GM12878 (cell line): Measurements from ENCODE around the gene PMEL. TPM values are rescaled to one million over a fixed set of nuclear protein-coding genes. Genes with fewer than 3 reads are reported as not detected.

ENCODE experiments used
- ATAC-seq: fragments of 200-7000 bp; cut with Tn5 transposase; 3 replicates; pipeline ENCODE4 v1.9.1; 2020; ENCODE audit warnings: mild to moderate bottlenecking, moderate library complexity
- BruUV-seq: library from RNA; stranded (reverse); fragments of 400-500 nt; replicated peaks from 2 replicates; lab custom pipeline; 2021; lab: Mats Ljungman, UMichigan
- CTCF ChIA-PET: fragments of 300-600 bp; sonication (Branson Sonifier 250); formaldehyde crosslinking; extraction: SDS; loops from one replicate; lab custom pipeline; 2021; ENCODE audit warnings: inconsistent platforms; lab: Yijun Ruan, JAX
- POLR2A ChIA-PET: fragments of 350-600 bp; formaldehyde crosslinking; extraction: SDS; loops from one replicate; lab custom pipeline; 2021; ENCODE audit warnings: inconsistent platforms; lab: Charles Lee
- RAD21 ChIA-PET: fragments of 300-600 bp; sonication (Branson Sonifier 250); formaldehyde crosslinking; loops from one replicate; lab custom pipeline; 2023; ENCODE audit warnings: antibody characterized with exemption; ENCODE audit not compliant: unreplicated experiment; lab: Charles Lee
- SMC1A ChIA-PET: fragments of 300-600 bp; sonication (Branson Sonifier 250); formaldehyde crosslinking; loops from one replicate; lab custom pipeline; 2023; ENCODE audit not compliant: unreplicated experiment, uncharacterized antibody; lab: Charles Lee
- DNase-seq: peaks from one replicate; pipeline ENCODE4 v3.0.0-alpha.2; 2011; ENCODE audit warnings: low read depth, low spot score
- FAIRE-seq: peaks from 3 replicates; lab custom pipeline; 2011; peaks lifted over from hg19 to GRCh38; lab: Jason Lieb, UNC
- H2AFZ ChIP-seq: 2 replicates; pipeline ENCODE4 v1.6.0; 2011; ENCODE audit warnings: low read depth, low read length, control low read depth; ENCODE audit not compliant: control insufficient read depth
- H3K27ac ChIP-seq: 2 replicates; pipeline ENCODE4 v1.5.1; 2011; ENCODE audit warnings: control low read depth; ENCODE audit not compliant: control insufficient read depth, insufficient read depth
- H3K27me3 ChIP-seq, 2 experiments: replicated peaks in 1 of 2; 2 replicates each; pipeline versions ENCODE4 v1.6.0 to v1.6.1; 2011; ENCODE audit warnings: low read length in 1 of 2; ENCODE audit not compliant: control insufficient read depth in 2 of 2, insufficient read depth in 2 of 2
- H3K36me3 ChIP-seq, 2 experiments: 2 replicates each; pipeline ENCODE4 v1.5.1; 2011; ENCODE audit warnings: low read length in 1 of 2; ENCODE audit not compliant: control insufficient read depth in 2 of 2, insufficient read depth in 2 of 2
- H3K4me1 ChIP-seq: 2 replicates; pipeline ENCODE4 v1.6.1; 2011; ENCODE audit warnings: mild to moderate bottlenecking, low read length, moderate library complexity, mixed read lengths; ENCODE audit not compliant: control insufficient read depth, insufficient read depth
- H3K4me2 ChIP-seq: 2 replicates; pipeline ENCODE4 v1.6.0; 2011; ENCODE audit warnings: control low read depth; ENCODE audit not compliant: control insufficient read depth, insufficient read depth
- H3K4me3 ChIP-seq: fragments of 200-600 bp; sonication (generic); 2 replicates; pipeline ENCODE4 v1.5.1; 2016
- H3K79me2 ChIP-seq: 2 replicates; pipeline ENCODE4 v1.6.0; 2011; ENCODE audit warnings: low read length; ENCODE audit not compliant: control insufficient read depth, insufficient read depth
- H3K9ac ChIP-seq: 2 replicates; pipeline ENCODE4 v1.8.0; 2011; ENCODE audit warnings: low read length, control low read depth, mixed read lengths; ENCODE audit not compliant: control insufficient read depth, insufficient read depth
- H3K9me3 ChIP-seq: replicated peaks from 3 replicates; pipeline ENCODE4 v1.5.1; 2011; ENCODE audit warnings: mild to moderate bottlenecking, low read length; ENCODE audit not compliant: control insufficient read depth, insufficient read depth
- H4K20me1 ChIP-seq: 2 replicates; pipeline ENCODE4 v1.6.0; 2011; ENCODE audit not compliant: control insufficient read depth, insufficient read depth
- HDGF ChIP-seq: fragments of 450-650 bp; IDR thresholded peaks from 2 replicates; pipeline ENCODE4 v1.6.1; 2016; ENCODE audit warnings: antibody characterized with exemption
- IRF4 ChIP-seq: IDR thresholded peaks from 2 replicates; pipeline ENCODE4 v1.6.1; 2011; ENCODE audit warnings: low read depth, low read length
- MYB ChIP-seq: fragments of 150-350 bp; IDR thresholded peaks from 2 replicates; pipeline ENCODE4 v1.6.1; 2014; ENCODE audit warnings: mild to moderate bottlenecking, low read depth, low read length, borderline replicate concordance
- PML ChIP-seq: IDR thresholded peaks from 2 replicates; pipeline ENCODE4 v1.6.1; 2012; ENCODE audit warnings: low read length, inconsistent platforms
- POLR2A ChIP-seq: IDR thresholded peaks from 2 replicates; pipeline ENCODE4 v1.6.1; 2011; ENCODE audit warnings: low read depth, mild to moderate bottlenecking, low read length
- RBBP5 ChIP-seq: fragments of 200-600 bp; sonication (generic); conservative IDR thresholded peaks from 2 replicates; pipeline ENCODE4 v1.6.1; 2016
- SIX5 ChIP-seq: IDR thresholded peaks from 2 replicates; pipeline ENCODE4 v1.6.1; 2011; ENCODE audit warnings: mild to moderate bottlenecking, low read depth, low read length, moderate library complexity; ENCODE audit not compliant: severe bottlenecking
- SMAD5 ChIP-seq: IDR thresholded peaks from 2 replicates; pipeline ENCODE4 v1.6.1; 2016; ENCODE audit warnings: antibody characterized with exemption, low read depth
- SMARCA5 ChIP-seq: fragments of 450-650 bp; IDR thresholded peaks from 2 replicates; pipeline ENCODE4 v1.6.1; 2017; ENCODE audit warnings: mild to moderate bottlenecking
- SMC3 ChIP-seq: IDR thresholded peaks from 2 replicates; pipeline ENCODE4 v1.6.1; 2011; ENCODE audit warnings: low read length, improper control_type of control experiment, borderline replicate concordance
- ZNF207 ChIP-seq: fragments of 450-650 bp; IDR thresholded peaks from 2 replicates; pipeline ENCODE4 v1.6.1; 2014; ENCODE audit warnings: antibody characterized with exemption, mild to moderate bottlenecking, borderline replicate concordance
- WGBS: methylation state at CpG from one replicate; pipeline ENCODE4 v1.1.6; 2016; ENCODE audit warnings: low lambda C conversion rate; ENCODE audit not compliant: insufficient replicate concordance, insufficient coverage; ENCODE audit errors: missing lambda C conversion rate; 5-methylcytosine and 5-hydroxymethylcytosine counted together
- in situ Hi-C: fragments of 300-500 bp; cut with MboI; formaldehyde crosslinking; loops from 9 replicates; pipeline ENCODE4 v1.14.3; 2018; ENCODE audit warnings: mixed read lengths
- intact Hi-C: fragments of 100-400 bp; cut with micrococcal nuclease; formaldehyde crosslinking; loops from one replicate; pipeline ENCODE4 v1.14.2; 2022; ENCODE audit not compliant: unreplicated experiment
- polyA plus RNA-seq, 11 experiments: library from polyadenylated mRNA; depleted of rRNA in 4 of 11; unstranded in 6 of 11; stranded (reverse) in 5 of 11; fragments of >200 nt; fragmentation: Nextera tagmentation in 4 of 11; fragmentation: Illumina TruSeq in 1 of 11; extraction: Ambion mirVana in 4 of 11; extraction: Trizol in 1 of 11; gene quantifications; 1 replicate in 1 of 11; 2 replicates in 10 of 11; pipeline versions ENCODE4 v1.2.1 to v1.2.3, GENCODE V29; 2011 to 2016; ENCODE audit warnings: inconsistent platforms in 2 of 11, missing spikeins in 2 of 11, low read depth in 1 of 11
- total RNA-seq, 4 experiments: library from RNA; depleted of rRNA in 3 of 4; stranded (reverse); fragments of >200 nt in 3 of 4; fragmentation: Illumina TruSeq in 1 of 4; extraction: Trizol in 1 of 4; gene quantifications; 2 replicates each; pipeline versions ENCODE4 v1.2.1 to v1.2.3, GENCODE V29; 2013 to 2021
- TF ChIP-seq, protein P1 (sequence below): fragments of 450-650 bp; formaldehyde crosslinking; IDR thresholded peaks from 2 replicates; pipeline ENCODE4 v1.4.0; 2022; ENCODE audit warnings: mild to moderate bottlenecking, moderate library complexity
- TF ChIP-seq, protein P2 (sequence below): fragments of 450-650 bp; IDR thresholded peaks from 2 replicates; pipeline ENCODE4 v1.6.1; 2017; ENCODE audit warnings: mild to moderate bottlenecking, low read depth, inconsistent platforms; ENCODE audit not compliant: poor library complexity, severe bottlenecking
- TF ChIP-seq, protein P3 (sequence below): IDR thresholded peaks from 2 replicates; pipeline ENCODE4 v1.6.1; 2012; ENCODE audit warnings: low read depth, low read length, improper control_type of control experiment

Gene PMEL
- total and polyA plus RNA-seq, 10 of the 15 experiments (the other 5 are each of a cell fraction or from before 2014, with no cell fraction given) = 0.32 to 1.6 (median 0.56) TPM

DNA sequence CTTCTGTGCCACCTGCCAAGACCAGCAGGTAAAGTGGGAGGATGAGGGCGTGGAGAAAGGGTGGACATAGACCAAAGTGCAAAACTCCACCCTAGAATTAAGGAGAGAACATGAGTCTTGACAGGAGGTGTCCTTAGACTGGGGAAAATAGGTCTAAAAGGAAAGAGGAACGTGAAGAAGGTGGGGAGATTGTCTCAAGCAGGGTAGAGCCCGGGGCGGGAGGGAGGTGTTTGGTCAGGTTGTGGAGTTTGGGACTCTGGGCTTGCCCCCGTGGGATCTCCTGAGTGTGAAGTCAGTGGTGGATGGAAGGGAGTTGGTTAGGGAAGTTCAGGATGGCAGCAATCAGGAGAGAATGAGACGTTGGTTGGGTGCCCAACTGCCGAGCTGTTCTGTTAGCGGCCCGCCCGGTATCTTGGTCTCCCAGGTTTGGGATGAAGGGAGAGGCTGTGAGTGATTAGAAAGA is 34.5 kb downstream of the PMEL start (continued):
- TF ChIP-seq, protein P1, sequence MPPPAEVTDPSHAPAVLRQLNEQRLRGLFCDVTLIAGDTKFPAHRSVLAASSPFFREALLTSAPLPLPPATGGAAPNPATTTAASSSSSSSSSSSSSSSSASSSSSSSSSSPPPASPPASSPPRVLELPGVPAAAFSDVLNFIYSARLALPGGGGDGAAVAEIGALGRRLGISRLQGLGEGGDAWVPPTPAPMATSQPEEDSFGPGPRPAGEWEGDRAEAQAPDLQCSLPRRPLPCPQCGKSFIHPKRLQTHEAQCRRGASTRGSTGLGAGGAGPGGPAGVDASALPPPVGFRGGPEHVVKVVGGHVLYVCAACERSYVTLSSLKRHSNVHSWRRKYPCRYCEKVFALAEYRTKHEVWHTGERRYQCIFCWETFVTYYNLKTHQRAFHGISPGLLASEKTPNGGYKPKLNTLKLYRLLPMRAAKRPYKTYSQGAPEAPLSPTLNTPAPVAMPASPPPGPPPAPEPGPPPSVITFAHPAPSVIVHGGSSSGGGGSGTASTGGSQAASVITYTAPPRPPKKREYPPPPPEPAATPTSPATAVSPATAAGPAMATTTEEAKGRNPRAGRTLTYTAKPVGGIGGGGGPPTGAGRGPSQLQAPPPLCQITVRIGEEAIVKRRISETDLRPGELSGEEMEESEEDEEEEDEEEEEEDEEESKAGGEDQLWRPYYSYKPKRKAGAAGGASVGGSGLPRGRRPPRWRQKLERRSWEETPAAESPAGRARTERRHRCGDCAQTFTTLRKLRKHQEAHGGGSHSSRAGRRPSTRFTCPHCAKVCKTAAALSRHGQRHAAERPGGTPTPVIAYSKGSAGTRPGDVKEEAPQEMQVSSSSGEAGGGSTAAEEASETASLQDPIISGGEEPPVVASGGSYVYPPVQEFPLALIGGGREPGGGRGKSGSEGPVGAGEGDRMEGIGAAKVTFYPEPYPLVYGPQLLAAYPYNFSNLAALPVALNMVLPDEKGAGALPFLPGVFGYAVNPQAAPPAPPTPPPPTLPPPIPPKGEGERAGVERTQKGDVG (CRISPR knock-in tag) = no peak
- TF ChIP-seq HDGF (peak; percentile 68; the same call in 1 of the 2 replicates), POLR2A (peak; percentile 9; the same call in 1 of the 2 replicates)

DNA sequence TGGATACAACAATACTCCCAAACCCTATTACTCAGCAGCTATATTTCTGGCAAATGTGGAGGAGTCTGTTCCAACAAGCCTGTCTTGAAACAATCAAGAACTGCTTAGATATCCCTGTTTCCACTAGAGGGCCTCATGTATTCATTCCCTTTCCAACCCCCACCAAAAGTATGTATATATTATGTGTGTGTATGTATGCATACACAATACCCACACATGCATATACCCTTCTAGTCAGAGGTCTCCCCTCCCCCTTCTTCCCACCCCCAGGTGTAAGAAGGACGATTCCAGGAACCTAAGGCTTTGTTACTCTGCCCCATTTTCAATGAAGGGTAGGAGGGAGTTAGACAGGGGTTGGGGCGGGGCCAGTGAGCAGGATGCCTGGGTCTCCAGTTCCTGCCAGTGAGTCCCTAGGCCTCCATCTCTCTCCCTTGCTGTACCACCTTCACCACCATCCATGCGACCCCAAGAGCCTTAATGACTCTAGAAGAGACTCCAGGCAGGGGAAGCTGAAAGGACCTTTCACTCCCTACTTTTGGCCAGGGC is 35.0 kb downstream of the PMEL start, which contains the start of gene DGKA:
Gene DGKA (plus strand): TSS at position 392 of the 546 bp plus-strand sequence. CDS start 5,342 bp downstream, outside the sequence.
- in situ Hi-C loops (no loop called here), intact Hi-C loops (loop anchor here (1.0 kb wide), 1 partner anchor 42 kb away; no protein-coding TSS in a partner anchor)
- FAIRE-seq (no peak), DNase-seq (peak; percentile 53), ATAC-seq (peak; percentile 22)
- H3K27me3 ChIP-seq = no peaks in the 10 kb centered on the region
- 0 out of 4 replicates have a peak, but pooled peaks cover 0 to 2% of the 10 kb centered on the region in 2 experiments for H3K36me3 ChIP-seq
- ChIA-PET POLR2A (interaction anchor here (0.6 to 7.3 kb wide), 13 partner anchors 9 to 115 kb away, joined by 3 to 66 read pairs (median 4); partner anchors contain the start of genes DNAJC14, ORMDL2, RAB5B and SARNP), RAD21 (interaction anchor here (0.8 to 5.3 kb wide), 11 partner anchors 10 to 192 kb away, joined by 3 to 25 read pairs (median 10); partner anchors contain the start of genes DNAJC14, ORMDL2, RAB5B and SARNP), CTCF (interaction anchor here (0.6 to 6.8 kb wide), 25 partner anchors 9 to 196 kb away, joined by 3 to 40 read pairs (median 4); partner anchors contain the start of genes DNAJC14, RAB5B, SARNP and SUOX), SMC1A (interaction anchor here (0.7 to 2.8 kb wide), 11 partner anchors 9 to 192 kb away, joined by 3 to 16 read pairs (median 4); partner anchors contain the start of genes DNAJC14 and RAB5B)
- H3K27ac ChIP-seq = peak within 1 kb of the TSS; percentile 96
- H3K9me3 ChIP-seq = no peaks in the 10 kb centered on the region
- H3K4me2 ChIP-seq = peak within 1 kb of the TSS; percentile 98
- peak within 1 kb of the TSS; percentile 53 for H2AFZ ChIP-seq
- H3K4me1 ChIP-seq = peaks cover 8% of the 10 kb centered on the region; the same call in 1 of the 2 replicates
- BruUV-seq = no TSS peak
- peak within 1 kb of the TSS; percentile 99 for H3K4me3 ChIP-seq
- H4K20me1 ChIP-seq = no peaks in the 10 kb centered on the region
- H3K79me2 ChIP-seq = peaks cover 43% of the 10 kb centered on the region
- peak within 1 kb of the TSS; percentile 99 for H3K9ac ChIP-seq
- 0% methylated on average over 2 of the region's 3 CpGs for WGBS
- TF ChIP-seq ZNF207 (no peak), IRF4 (no peak), MYB (no peak), SIX5 (no peak), SMAD5 (peak; percentile 41; the same call in 1 of the 2 replicates), PML (0 out of 2 replicates have a peak, but pooled peaks have one; percentile 14), SMC3 (peak; percentile 46; the same call in 1 of the 2 replicates), SMARCA5 (peak; percentile 75), RBBP5 (no peak)
- TF ChIP-seq, protein P2, sequence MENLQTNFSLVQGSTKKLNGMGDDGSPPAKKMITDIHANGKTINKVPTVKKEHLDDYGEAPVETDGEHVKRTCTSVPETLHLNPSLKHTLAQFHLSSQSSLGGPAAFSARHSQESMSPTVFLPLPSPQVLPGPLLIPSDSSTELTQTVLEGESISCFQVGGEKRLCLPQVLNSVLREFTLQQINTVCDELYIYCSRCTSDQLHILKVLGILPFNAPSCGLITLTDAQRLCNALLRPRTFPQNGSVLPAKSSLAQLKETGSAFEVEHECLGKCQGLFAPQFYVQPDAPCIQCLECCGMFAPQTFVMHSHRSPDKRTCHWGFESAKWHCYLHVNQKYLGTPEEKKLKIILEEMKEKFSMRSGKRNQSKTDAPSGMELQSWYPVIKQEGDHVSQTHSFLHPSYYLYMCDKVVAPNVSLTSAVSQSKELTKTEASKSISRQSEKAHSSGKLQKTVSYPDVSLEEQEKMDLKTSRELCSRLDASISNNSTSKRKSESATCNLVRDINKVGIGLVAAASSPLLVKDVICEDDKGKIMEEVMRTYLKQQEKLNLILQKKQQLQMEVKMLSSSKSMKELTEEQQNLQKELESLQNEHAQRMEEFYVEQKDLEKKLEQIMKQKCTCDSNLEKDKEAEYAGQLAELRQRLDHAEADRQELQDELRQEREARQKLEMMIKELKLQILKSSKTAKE = peak; percentile 35
- TF ChIP-seq, protein P3, sequence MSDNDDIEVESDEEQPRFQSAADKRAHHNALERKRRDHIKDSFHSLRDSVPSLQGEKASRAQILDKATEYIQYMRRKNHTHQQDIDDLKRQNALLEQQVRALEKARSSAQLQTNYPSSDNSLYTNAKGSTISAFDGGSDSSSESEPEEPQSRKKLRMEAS = no peak
